Left renal pelvis (tissue), 4 donors: ENCODE results near the gene C16orf92. TPM values are rescaled to one million over a fixed set of nuclear protein-coding genes. Genes with fewer than 3 reads are reported as not detected.

ENCODE experiments used
- DNase-seq, 4 donors: peaks; one replicate each; pipeline ENCODE4 v3.0.0-alpha.2; 2013; ENCODE audit warnings: low read depth in 4 of 4, low spot score in 3 of 4
- polyA plus RNA-seq, 4 donors: library from polyadenylated mRNA; unstranded; fragments of 120-200 nt; gene quantifications; one replicate each; pipeline ENCODE4 v1.2.1, GENCODE V29; 2013; ENCODE audit not compliant: insufficient read length in 4 of 4

Gene C16orf92
- polyA plus RNA-seq, 4 donors: not detected

- no peak for DNase-seq
Measured at GRCh38 chr16:30053376-30054015, 30.5 kb downstream of the C16orf92 start.

GRCh38 chr16:30054451-30054850 lies 31.5 kb downstream of the C16orf92 start:
- DNase-seq: no peak

- DNase-seq: no peak
Measured at GRCh38 chr16:30054959-30055553, 32.1 kb downstream of the C16orf92 start.

GRCh38 chr16:30060346-30060745 lies 37.3 kb downstream of the C16orf92 start:
- no peak for DNase-seq

GRCh38 chr16:30060836-30061554 lies 38.0 kb downstream of the C16orf92 start:
- no peak for DNase-seq

- no peak for DNase-seq
Measured at GRCh38 chr16:30063278-30063892, 40.4 kb downstream of the C16orf92 start.

- DNase-seq: no peak
Measured at GRCh38 chr16:30063893-30064728, 41.1 kb downstream of the C16orf92 start.

- DNase-seq: no peak
Measured at GRCh38 chr16:30064729-30065101, 41.7 kb downstream of the C16orf92 start.

GRCh38 chr16:30065102-30065942 lies 42.3 kb downstream of the C16orf92 start, which contains the start of gene ALDOA:
Gene ALDOA, plus strand, starts transcription at chr16:30065760. Its CDS starts 1,138 bp downstream, at chr16:30066898.
- DNase-seq: peak; percentile 93 to 97 (median 95)

GRCh38 chr16:30065943-30066760 lies 43.2 kb downstream of the C16orf92 start:
- DNase-seq: no peak

- DNase-seq: no peak
Measured at GRCh38 chr16:30066761-30067583, 44.0 kb downstream of the C16orf92 start.

- no peak for DNase-seq
Measured at GRCh38 chr16:30067584-30067916, 44.6 kb downstream of the C16orf92 start.

- DNase-seq: no peak
Measured at GRCh38 chr16:30068333-30068732, 45.3 kb downstream of the C16orf92 start.

- no peak for DNase-seq
Measured at GRCh38 chr16:30068750-30069610, 46.0 kb downstream of the C16orf92 start.

GRCh38 chr16:30069611-30070462 lies 46.8 kb downstream of the C16orf92 start:
- DNase-seq: no peak

GRCh38 chr16:30070490-30070889 lies 47.5 kb downstream of the C16orf92 start:
- no peak for DNase-seq
